MM.1S (cell line): Measurements from ENCODE around the gene CD28.
A peak's percentile ranks its signal among the peaks of the same experiment; 100 is the strongest.

ENCODE experiments used
- DNase-seq: peaks from one replicate; pipeline ENCODE4 v3.0.0-alpha.2; 2015
- H2AFZ ChIP-seq: fragments of 300-600 bp; sonication (generic); 2 replicates; pipeline ENCODE4 v1.6.0; 2016; ENCODE audit warnings: antibody characterized with exemption, low read length
- H3F3A ChIP-seq: fragments of 300-600 bp; sonication (generic); 2 replicates; pipeline ENCODE4 v1.6.1; 2016; ENCODE audit warnings: mild to moderate bottlenecking, antibody characterized with exemption, low read length, moderate library complexity, mixed read lengths; ENCODE audit not compliant: insufficient read depth
- H3K27ac ChIP-seq: fragments of 300-600 bp; sonication (generic); 2 replicates; pipeline ENCODE4 v1.5.1; 2016; ENCODE audit warnings: mild to moderate bottlenecking, low read length
- H3K27me3 ChIP-seq: fragments of 300-600 bp; sonication (generic); replicated peaks from 2 replicates; pipeline ENCODE4 v1.6.0; 2016; ENCODE audit warnings: low read length; ENCODE audit not compliant: insufficient read depth
- H3K36me3 ChIP-seq: fragments of 300-600 bp; sonication (generic); replicated peaks from 2 replicates; pipeline ENCODE4 v1.6.1; 2016; ENCODE audit warnings: mild to moderate bottlenecking, low read length, mixed read lengths; ENCODE audit not compliant: insufficient read depth
- H3K4me1 ChIP-seq: fragments of 300-600 bp; sonication (generic); 2 replicates; pipeline ENCODE4 v1.6.1; 2016; ENCODE audit warnings: low read length, mixed read lengths
- H3K4me2 ChIP-seq: fragments of 300-600 bp; sonication (generic); 2 replicates; pipeline ENCODE4 v1.6.0; 2016; ENCODE audit warnings: low read depth, low read length
- H3K4me3 ChIP-seq: fragments of 300-600 bp; sonication (generic); 2 replicates; pipeline ENCODE4 v1.5.1; 2016; ENCODE audit warnings: low read length, mixed read lengths
- H3K79me2 ChIP-seq: fragments of 300-600 bp; sonication (generic); 2 replicates; pipeline ENCODE4 v1.6.1; 2016; ENCODE audit warnings: mixed run types, low read length, mixed read lengths
- H3K9ac ChIP-seq: fragments of 300-600 bp; sonication (generic); 2 replicates; pipeline ENCODE4 v1.6.1; 2016; ENCODE audit warnings: low read length, mixed read lengths
- H3K9me2 ChIP-seq: fragments of 300-600 bp; sonication (generic); replicated peaks from 2 replicates; pipeline ENCODE4 v1.6.1; 2016; ENCODE audit warnings: mild to moderate bottlenecking, low read length, mixed read lengths; ENCODE audit not compliant: insufficient read depth
- H3K9me3 ChIP-seq: fragments of 300-600 bp; sonication (generic); replicated peaks from 2 replicates; pipeline ENCODE4 v1.6.1; 2016; ENCODE audit warnings: mild to moderate bottlenecking, low read length, mixed read lengths; ENCODE audit not compliant: insufficient read depth
- H4K20me1 ChIP-seq: fragments of 300-600 bp; sonication (generic); 2 replicates; pipeline ENCODE4 v1.6.1; 2016; ENCODE audit warnings: mild to moderate bottlenecking, low read length, moderate library complexity, mixed read lengths; ENCODE audit not compliant: insufficient read depth
- EZH2 ChIP-seq: fragments of 300-600 bp; sonication (generic); optimal IDR thresholded peaks from 2 replicates; pipeline ENCODE3; 2017; ENCODE audit warnings: low read depth, mild to moderate bottlenecking, antibody characterized with exemption, low read length, mixed read lengths
- EZH2phosphoT487 ChIP-seq: fragments of 300-600 bp; sonication (generic); IDR thresholded peaks from 2 replicates; pipeline ENCODE4 v1.6.1; 2018; ENCODE audit warnings: antibody characterized with exemption, low read length
- TF ChIP-seq, protein P1 (sequence below): fragments of 300-600 bp; sonication (generic); IDR thresholded peaks from 2 replicates; pipeline ENCODE4 v1.5.1; 2016; ENCODE audit warnings: antibody characterized with exemption, low read length, mixed read lengths

CD28 gene

DNA sequence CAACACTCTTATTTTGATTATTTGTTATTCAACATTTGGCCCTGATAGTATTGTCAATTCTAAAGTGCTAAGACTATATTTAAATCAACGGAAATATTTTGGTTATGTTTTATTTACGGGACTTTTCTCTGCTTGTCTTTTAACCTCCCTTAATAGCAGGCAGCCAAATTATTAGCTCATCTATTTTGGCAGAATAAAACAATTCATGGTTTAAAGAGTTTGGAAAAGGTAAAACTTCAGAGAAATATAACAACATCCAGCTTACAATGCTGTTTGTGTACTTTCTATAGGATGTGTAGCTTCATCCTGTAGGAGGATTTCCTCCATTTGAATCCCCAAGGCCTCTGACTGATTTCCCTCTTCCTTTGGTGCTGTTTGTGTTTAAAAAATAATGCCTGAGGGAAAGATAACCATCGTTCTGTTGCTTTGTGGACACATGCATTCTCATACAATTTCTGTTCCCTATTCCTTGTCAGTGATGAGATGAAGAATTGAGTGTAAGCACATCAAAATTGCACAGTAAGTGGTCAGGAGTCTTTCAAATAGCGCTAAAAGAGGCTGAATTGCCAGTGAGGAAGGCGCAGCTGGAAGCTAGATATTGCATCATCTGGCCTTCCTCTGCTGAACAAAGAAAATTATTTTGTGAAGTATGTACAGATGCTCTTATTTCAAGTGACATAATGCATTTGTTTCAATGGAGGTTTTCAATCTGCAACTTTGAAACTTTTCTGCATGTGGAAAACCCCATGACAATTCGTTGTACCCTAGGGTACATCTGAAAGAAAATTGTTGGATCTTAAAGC lies 80.3 kb downstream of the CD28 start:
- H3K79me2 ChIP-seq: no peaks in the 10 kb centered on the region
- peaks cover 34% of the 10 kb centered on the region for H3K4me1 ChIP-seq
- no peak for DNase-seq
- no peaks in the 10 kb centered on the region for H3K27me3 ChIP-seq
- H3K9me3 ChIP-seq: no peaks in the 10 kb centered on the region
- no peak overlapping the region for H2AFZ ChIP-seq
- no peak overlapping the region for H3K9ac ChIP-seq
- H4K20me1 ChIP-seq: no peaks in the 10 kb centered on the region
- H3F3A ChIP-seq: no peaks in the 10 kb centered on the region
- TF ChIP-seq, protein P1, sequence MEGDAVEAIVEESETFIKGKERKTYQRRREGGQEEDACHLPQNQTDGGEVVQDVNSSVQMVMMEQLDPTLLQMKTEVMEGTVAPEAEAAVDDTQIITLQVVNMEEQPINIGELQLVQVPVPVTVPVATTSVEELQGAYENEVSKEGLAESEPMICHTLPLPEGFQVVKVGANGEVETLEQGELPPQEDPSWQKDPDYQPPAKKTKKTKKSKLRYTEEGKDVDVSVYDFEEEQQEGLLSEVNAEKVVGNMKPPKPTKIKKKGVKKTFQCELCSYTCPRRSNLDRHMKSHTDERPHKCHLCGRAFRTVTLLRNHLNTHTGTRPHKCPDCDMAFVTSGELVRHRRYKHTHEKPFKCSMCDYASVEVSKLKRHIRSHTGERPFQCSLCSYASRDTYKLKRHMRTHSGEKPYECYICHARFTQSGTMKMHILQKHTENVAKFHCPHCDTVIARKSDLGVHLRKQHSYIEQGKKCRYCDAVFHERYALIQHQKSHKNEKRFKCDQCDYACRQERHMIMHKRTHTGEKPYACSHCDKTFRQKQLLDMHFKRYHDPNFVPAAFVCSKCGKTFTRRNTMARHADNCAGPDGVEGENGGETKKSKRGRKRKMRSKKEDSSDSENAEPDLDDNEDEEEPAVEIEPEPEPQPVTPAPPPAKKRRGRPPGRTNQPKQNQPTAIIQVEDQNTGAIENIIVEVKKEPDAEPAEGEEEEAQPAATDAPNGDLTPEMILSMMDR: no peak
- TF ChIP-seq EZH2 (no peak), EZH2phosphoT487 (no peak)
- peak overlapping the region; percentile 8; the same call in 1 of the 2 replicates for H3K4me2 ChIP-seq
- no peak overlapping the region; the same call in 1 of the 2 replicates for H3K27ac ChIP-seq
- no peaks in the 10 kb centered on the region for H3K36me3 ChIP-seq
- H3K4me3 ChIP-seq: no peak overlapping the region
- no peaks in the 10 kb centered on the region for H3K9me2 ChIP-seq

DNA sequence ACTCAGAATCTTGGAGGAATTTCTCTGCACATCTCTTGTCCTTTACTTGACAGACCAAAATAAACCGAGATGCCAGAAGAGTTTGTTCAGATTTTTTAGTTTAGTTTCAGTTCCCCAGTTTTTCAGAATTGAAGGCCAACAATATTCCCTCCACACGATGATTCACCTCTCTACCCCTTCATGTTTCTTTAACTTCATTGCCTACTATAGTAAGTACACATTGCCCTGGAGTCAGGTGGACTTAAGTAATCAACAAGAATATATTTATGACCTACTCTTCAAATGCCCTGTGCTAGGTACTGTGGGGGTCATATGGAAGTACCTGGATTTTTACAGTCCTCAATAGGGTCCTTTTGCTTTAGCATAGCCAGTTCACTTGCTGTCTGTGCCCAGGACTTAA lies 81.5 kb downstream of the CD28 start:
- no peak overlapping the region for H2AFZ ChIP-seq
- H3K27ac ChIP-seq: peak overlapping the region; percentile 4; the same call in 1 of the 2 replicates
- DNase-seq: peak; percentile 15
- no peaks in the 10 kb centered on the region for H3K36me3 ChIP-seq
- no peaks in the 10 kb centered on the region for H3K27me3 ChIP-seq
- H3K4me3 ChIP-seq: no peak overlapping the region
- H4K20me1 ChIP-seq: no peaks in the 10 kb centered on the region
- peaks cover 27% of the 10 kb centered on the region for H3K4me1 ChIP-seq
- no peaks in the 10 kb centered on the region for H3K79me2 ChIP-seq
- H3K9me2 ChIP-seq: no peaks in the 10 kb centered on the region
- TF ChIP-seq EZH2phosphoT487: no peak
- TF ChIP-seq, protein P1: no peak
- no peak for TF ChIP-seq EZH2
- peak overlapping the region; percentile 22; the same call in 1 of the 2 replicates for H3K4me2 ChIP-seq
- H3F3A ChIP-seq: no peaks in the 10 kb centered on the region
- no peaks in the 10 kb centered on the region for H3K9me3 ChIP-seq
- no peak overlapping the region for H3K9ac ChIP-seq
